Measurements from ENCODE around the gene DFFB.

The DFFB gene

GRCh38 chr1:3908886-3909517, 51.7 kb downstream of the DFFB start:
- WGBS (ENCODE audit: insufficient coverage, insufficient read length), result no CpG with 5 or more reads among the region's 17 CpGs
- Histone ChIP-seq H3K27ac (ENCODE audit: low read length) (no peak overlapping the region), H3K36me3 (ENCODE audit: control insufficient read depth, insufficient read depth, low read length) (no peaks in the 10 kb centered on the region; the same call in 1 of the 2 replicates), H3K9me3 (ENCODE audit: control insufficient read depth, insufficient read depth, low read length) (no peaks in the 10 kb centered on the region; the same call in 1 of the 2 replicates), H3K4me3 (ENCODE audit: low read length) (no peak overlapping the region), H3K27me3 (ENCODE audit: control insufficient read depth, insufficient read depth, low read length) (no peaks in the 10 kb centered on the region), H3K4me1 (ENCODE audit: control insufficient read depth, insufficient read depth, low read length) (no peaks in the 10 kb centered on the region)
- DNase-seq (ENCODE audit: low read depth, low spot score), result no peak

- no peaks in the 10 kb centered on the region; the same call in 1 of the 2 replicates for H3K36me3 ChIP-seq (ENCODE audit: control insufficient read depth, insufficient read depth, low read length)
- no peak for DNase-seq (ENCODE audit: low read depth, low spot score)
- no peak overlapping the region for H3K4me3 ChIP-seq (ENCODE audit: low read length)
- no peaks in the 10 kb centered on the region; the same call in 1 of the 2 replicates for H3K9me3 ChIP-seq (ENCODE audit: control insufficient read depth, insufficient read depth, low read length)
- no peak overlapping the region for H3K27ac ChIP-seq (ENCODE audit: low read length)
- no peaks in the 10 kb centered on the region for H3K4me1 ChIP-seq (ENCODE audit: control insufficient read depth, insufficient read depth, low read length)
- no CpG with 5 or more reads among the region's 7 CpGs for WGBS (ENCODE audit: insufficient coverage, insufficient read length)
- H3K27me3 ChIP-seq (ENCODE audit: control insufficient read depth, insufficient read depth, low read length), result no peaks in the 10 kb centered on the region
Measured at GRCh38 chr1:3909615-3910014, 52.3 kb downstream of the DFFB start.

- Histone ChIP-seq H3K4me1 (ENCODE audit: control insufficient read depth, insufficient read depth, low read length) (no peaks in the 10 kb centered on the region), H3K27me3 (ENCODE audit: control insufficient read depth, insufficient read depth, low read length) (no peaks in the 10 kb centered on the region), H3K9me3 (ENCODE audit: control insufficient read depth, insufficient read depth, low read length) (no peaks in the 10 kb centered on the region; the same call in 1 of the 2 replicates), H3K4me3 (ENCODE audit: low read length) (no peak overlapping the region), H3K36me3 (ENCODE audit: control insufficient read depth, insufficient read depth, low read length) (no peaks in the 10 kb centered on the region; the same call in 1 of the 2 replicates), H3K27ac (ENCODE audit: low read length) (no peak overlapping the region)
- no CpG with 5 or more reads among the region's 30 CpGs for WGBS (ENCODE audit: insufficient coverage, insufficient read length)
- DNase-seq (ENCODE audit: low read depth, low spot score), result no peak
Measured at GRCh38 chr1:3910049-3910731, 52.9 kb downstream of the DFFB start.

GRCh38 chr1:3910857-3911845, 53.9 kb downstream of the DFFB start:
- DNase-seq (ENCODE audit: low read depth, low spot score), result peak; percentile 50
- Histone ChIP-seq H3K4me1 (ENCODE audit: control insufficient read depth, insufficient read depth, low read length) (no peaks in the 10 kb centered on the region), H3K4me3 (ENCODE audit: low read length) (no peak overlapping the region), H3K36me3 (ENCODE audit: control insufficient read depth, insufficient read depth, low read length) (no peaks in the 10 kb centered on the region; the same call in 1 of the 2 replicates), H3K27ac (ENCODE audit: low read length) (no peak overlapping the region), H3K27me3 (ENCODE audit: control insufficient read depth, insufficient read depth, low read length) (no peaks in the 10 kb centered on the region; the same call in 1 of the 2 replicates), H3K9me3 (ENCODE audit: control insufficient read depth, insufficient read depth, low read length) (peaks cover 2% of the 10 kb centered on the region)
- no CpG with 5 or more reads among the region's 35 CpGs for WGBS (ENCODE audit: insufficient coverage, insufficient read length)

GRCh38 chr1:3911981-3912808, 54.9 kb downstream of the DFFB start:
- Histone ChIP-seq H3K4me1 (ENCODE audit: control insufficient read depth, insufficient read depth, low read length) (no peaks in the 10 kb centered on the region), H3K36me3 (ENCODE audit: control insufficient read depth, insufficient read depth, low read length) (no peaks in the 10 kb centered on the region; the same call in 1 of the 2 replicates), H3K9me3 (ENCODE audit: control insufficient read depth, insufficient read depth, low read length) (peaks cover 3% of the 10 kb centered on the region), H3K27ac (ENCODE audit: low read length) (no peak overlapping the region), H3K4me3 (ENCODE audit: low read length) (no peak overlapping the region), H3K27me3 (ENCODE audit: control insufficient read depth, insufficient read depth, low read length) (no peaks in the 10 kb centered on the region; the same call in 1 of the 2 replicates)
- no peak for DNase-seq (ENCODE audit: low read depth, low spot score)
- no CpG with 5 or more reads among the region's 38 CpGs for WGBS (ENCODE audit: insufficient coverage, insufficient read length)

- Histone ChIP-seq H3K4me3 (ENCODE audit: low read length) (no peak overlapping the region), H3K36me3 (ENCODE audit: control insufficient read depth, insufficient read depth, low read length) (no peaks in the 10 kb centered on the region; the same call in 1 of the 2 replicates), H3K9me3 (ENCODE audit: control insufficient read depth, insufficient read depth, low read length) (peaks cover 8% of the 10 kb centered on the region), H3K27me3 (ENCODE audit: control insufficient read depth, insufficient read depth, low read length) (no peaks in the 10 kb centered on the region; the same call in 1 of the 2 replicates), H3K4me1 (ENCODE audit: control insufficient read depth, insufficient read depth, low read length) (no peaks in the 10 kb centered on the region), H3K27ac (ENCODE audit: low read length) (no peak overlapping the region)
- WGBS (ENCODE audit: insufficient coverage, insufficient read length), result no CpG with 5 or more reads among the region's 23 CpGs
- DNase-seq (ENCODE audit: low read depth, low spot score), result no peak
Measured at GRCh38 chr1:3912809-3913685, 55.8 kb downstream of the DFFB start.

- H3K4me3 ChIP-seq (ENCODE audit: low read length), result no peak overlapping the region
- WGBS (ENCODE audit: insufficient coverage, insufficient read length), result no CpG with 5 or more reads among the region's 21 CpGs
- no peak for DNase-seq (ENCODE audit: low read depth, low spot score)
- no peaks in the 10 kb centered on the region; the same call in 1 of the 2 replicates for H3K27me3 ChIP-seq (ENCODE audit: control insufficient read depth, insufficient read depth, low read length)
- no peaks in the 10 kb centered on the region; the same call in 1 of the 2 replicates for H3K36me3 ChIP-seq (ENCODE audit: control insufficient read depth, insufficient read depth, low read length)
- peaks cover 9% of the 10 kb centered on the region for H3K9me3 ChIP-seq (ENCODE audit: control insufficient read depth, insufficient read depth, low read length)
- H3K4me1 ChIP-seq (ENCODE audit: control insufficient read depth, insufficient read depth, low read length), result no peaks in the 10 kb centered on the region
- H3K27ac ChIP-seq (ENCODE audit: low read length), result no peak overlapping the region
Measured at GRCh38 chr1:3914331-3914851, 57.1 kb downstream of the DFFB start.

GRCh38 chr1:3914911-3915310, 57.6 kb downstream of the DFFB start:
- H3K4me1 ChIP-seq (ENCODE audit: control insufficient read depth, insufficient read depth, low read length), result no peaks in the 10 kb centered on the region
- WGBS (ENCODE audit: insufficient coverage, insufficient read length), result no CpG with 5 or more reads among the region's 14 CpGs
- H3K4me3 ChIP-seq (ENCODE audit: low read length), result no peak overlapping the region
- DNase-seq (ENCODE audit: low read depth, low spot score), result no peak
- H3K36me3 ChIP-seq (ENCODE audit: control insufficient read depth, insufficient read depth, low read length), result no peaks in the 10 kb centered on the region; the same call in 1 of the 2 replicates
- no peak overlapping the region for H3K27ac ChIP-seq (ENCODE audit: low read length)
- no peaks in the 10 kb centered on the region; the same call in 1 of the 2 replicates for H3K27me3 ChIP-seq (ENCODE audit: control insufficient read depth, insufficient read depth, low read length)
- H3K9me3 ChIP-seq (ENCODE audit: control insufficient read depth, insufficient read depth, low read length), result peaks cover 12% of the 10 kb centered on the region
